OCI-LY1 (cell line): ENCODE measurements around the gene HDAC2.
A peak's percentile ranks its signal among the peaks of the same experiment; 100 is the strongest.

Source experiments
- H2AFZ ChIP-seq: fragments of 200-600 bp; sonication (generic), shearing (Covaris generic); 2 replicates; pipeline ENCODE4 v1.6.0; 2014; ENCODE audit warnings: antibody characterized with exemption, mild to moderate bottlenecking, low read length
- H3F3A ChIP-seq: fragments of 200-600 bp; sonication (generic), shearing (Covaris generic); 2 replicates; pipeline ENCODE4 v1.6.0; 2014; ENCODE audit warnings: mild to moderate bottlenecking, antibody characterized with exemption, low read length, moderate library complexity; ENCODE audit not compliant: insufficient read depth
- H3K27ac ChIP-seq: fragments of 200-600 bp; sonication (generic); 2 replicates; pipeline ENCODE4 v1.5.1; 2014; ENCODE audit warnings: low read length, mixed run types, mild to moderate bottlenecking, low read depth; ENCODE audit not compliant: poor library complexity, severe bottlenecking
- H3K27me3 ChIP-seq: fragments of 200-600 bp; sonication (generic); 2 replicates; pipeline ENCODE4 v1.6.0; 2014; ENCODE audit warnings: antibody characterized with exemption, mild to moderate bottlenecking, low read length, moderate library complexity; ENCODE audit not compliant: insufficient read depth
- H3K36me3 ChIP-seq: fragments of 200-600 bp; sonication (generic); 2 replicates; pipeline ENCODE4 v1.6.1; 2014; ENCODE audit warnings: mild to moderate bottlenecking, antibody characterized with exemption, low read length, moderate library complexity, mixed read lengths; ENCODE audit not compliant: insufficient read depth
- H3K4me1 ChIP-seq: fragments of 200-600 bp; sonication (generic); 2 replicates; pipeline ENCODE4 v1.5.1; 2014; ENCODE audit warnings: mild to moderate bottlenecking, low read length, moderate library complexity; ENCODE audit not compliant: insufficient read depth, severe bottlenecking
- H3K4me2 ChIP-seq: fragments of 200-600 bp; sonication (generic), shearing (Covaris generic); 2 replicates; pipeline ENCODE4 v1.6.1; 2014; ENCODE audit warnings: low read length
- H3K4me3 ChIP-seq: fragments of 200-600 bp; sonication (generic); 2 replicates; pipeline ENCODE4 v1.5.1; 2014; ENCODE audit warnings: low read length, low read depth, mild to moderate bottlenecking, mixed read lengths; ENCODE audit not compliant: poor library complexity, severe bottlenecking
- H3K79me2 ChIP-seq: fragments of 200-600 bp; shearing (Covaris generic); 2 replicates; pipeline ENCODE4 v1.6.1; 2016; ENCODE audit warnings: mixed run types, low read length, mixed read lengths; ENCODE audit not compliant: insufficient read depth
- H3K9ac ChIP-seq: fragments of 200-600 bp; sonication (generic), shearing (Covaris generic); 2 replicates; pipeline ENCODE4 v1.6.1; 2014; ENCODE audit warnings: mild to moderate bottlenecking, low read length, mixed read lengths
- H3K9me2 ChIP-seq: fragments of 200-600 bp; sonication (generic), shearing (Covaris generic); 2 replicates; pipeline ENCODE4 v1.6.1; 2014; ENCODE audit warnings: low read depth, mild to moderate bottlenecking, low read length, mixed read lengths
- H3K9me3 ChIP-seq: fragments of 200-600 bp; shearing (Covaris generic); 2 replicates; pipeline ENCODE4 v1.6.1; 2014; ENCODE audit warnings: low read length, mixed read lengths
- H4K20me1 ChIP-seq: fragments of 200-600 bp; sonication (generic), shearing (Covaris generic); 2 replicates; pipeline ENCODE4 v1.6.0; 2016; ENCODE audit warnings: mild to moderate bottlenecking, low read length; ENCODE audit not compliant: insufficient read depth
- CTCF ChIP-seq: fragments of 200-600 bp; sonication (generic), shearing (Covaris generic); IDR thresholded peaks from 2 replicates; pipeline ENCODE4 v1.5.1; 2017; ENCODE audit warnings: mild to moderate bottlenecking, antibody characterized with exemption, low read length, moderate library complexity, mixed read lengths
- EZH2 ChIP-seq: fragments of 200-600 bp; sonication (generic), shearing (Covaris generic); IDR thresholded peaks from 2 replicates; pipeline ENCODE4 v1.8.0; 2017; ENCODE audit warnings: borderline replicate concordance, mixed run types, mild to moderate bottlenecking, antibody characterized with exemption, low read length, moderate library complexity, mixed read lengths

The HDAC2 gene

GRCh38 chr6:113978084-113978675 lies 7.2 kb upstream of the HDAC2 start:
- Histone ChIP-seq H3K27ac (no peak overlapping the region), H3K4me2 (no peak overlapping the region), H3K36me3 (no peaks in the 10 kb centered on the region), H3K4me3 (no peak overlapping the region), H3K9me2 (no peaks in the 10 kb centered on the region), H3F3A (no peaks in the 10 kb centered on the region), H3K4me1 (no peaks in the 10 kb centered on the region), H3K9ac (no peak overlapping the region), H3K79me2 (no peaks in the 10 kb centered on the region), H4K20me1 (no peaks in the 10 kb centered on the region), H3K27me3 (no peaks in the 10 kb centered on the region), H2AFZ (no peak overlapping the region), H3K9me3 (no peaks in the 10 kb centered on the region)
- no peak for TF ChIP-seq CTCF
- TF ChIP-seq EZH2 = no peak

- no peak overlapping the region for H3K27ac ChIP-seq
- no peaks in the 10 kb centered on the region for H3F3A ChIP-seq
- peaks cover 2% of the 10 kb centered on the region for H3K4me1 ChIP-seq
- no peak for TF ChIP-seq CTCF
- no peak for TF ChIP-seq EZH2
- H3K9ac ChIP-seq = no peak overlapping the region
- H4K20me1 ChIP-seq = no peaks in the 10 kb centered on the region
- H2AFZ ChIP-seq = no peak overlapping the region
- no peaks in the 10 kb centered on the region for H3K9me2 ChIP-seq
- H3K27me3 ChIP-seq = no peaks in the 10 kb centered on the region
- H3K4me2 ChIP-seq = no peak overlapping the region
- no peaks in the 10 kb centered on the region for H3K9me3 ChIP-seq
- no peak overlapping the region for H3K4me3 ChIP-seq
- H3K79me2 ChIP-seq = no peaks in the 10 kb centered on the region
- H3K36me3 ChIP-seq = no peaks in the 10 kb centered on the region
Measured at GRCh38 chr6:113976806-113977205, 5.9 kb upstream of the HDAC2 start.

- Histone ChIP-seq H2AFZ (peak overlapping the region; percentile 76; the same call in 1 of the 2 replicates), H3K27ac (no peak overlapping the region), H3K9ac (no peak overlapping the region)
Measured at GRCh38 chr6:113971741-113972140, 793 bp upstream of the HDAC2 start.

More at GRCh38 chr6:113971741-113972140, 793 bp upstream of the HDAC2 start:
- TF ChIP-seq EZH2 = no peak
- TF ChIP-seq CTCF = no peak
- Histone ChIP-seq H3K4me3 (peak overlapping the region; percentile 92), H3K9me2 (no peaks in the 10 kb centered on the region), H3K9me3 (no peaks in the 10 kb centered on the region), H3K79me2 (peaks cover 34% of the 10 kb centered on the region), H3K27me3 (no peaks in the 10 kb centered on the region), H3K36me3 (0 out of 2 replicates have a peak, but pooled peaks cover 8% of the 10 kb centered on the region), H4K20me1 (peaks cover 4% of the 10 kb centered on the region), H3K4me1 (peaks cover 32% of the 10 kb centered on the region), H3K4me2 (peak overlapping the region; percentile 95), H3F3A (no peaks in the 10 kb centered on the region)
